H4 (cell line): ENCODE data around the gene SCEL. TPM values are rescaled to one million over a fixed set of nuclear protein-coding genes. Genes with fewer than 3 reads are reported as not detected.

Experiments used
- DNase-seq: peaks from one replicate; pipeline ENCODE4 v3.0.0-alpha.2; 2015; ENCODE audit warnings: low spot score
- total RNA-seq: library from RNA; depleted of rRNA; stranded (reverse); fragments of >200 nt; shearing (Covaris generic); gene quantifications from 2 replicates; pipeline ENCODE4 v1.2.3, GENCODE V29; 2014

Gene SCEL
- total RNA-seq, 1 experiment from 2014 or later = not detected

DNA sequence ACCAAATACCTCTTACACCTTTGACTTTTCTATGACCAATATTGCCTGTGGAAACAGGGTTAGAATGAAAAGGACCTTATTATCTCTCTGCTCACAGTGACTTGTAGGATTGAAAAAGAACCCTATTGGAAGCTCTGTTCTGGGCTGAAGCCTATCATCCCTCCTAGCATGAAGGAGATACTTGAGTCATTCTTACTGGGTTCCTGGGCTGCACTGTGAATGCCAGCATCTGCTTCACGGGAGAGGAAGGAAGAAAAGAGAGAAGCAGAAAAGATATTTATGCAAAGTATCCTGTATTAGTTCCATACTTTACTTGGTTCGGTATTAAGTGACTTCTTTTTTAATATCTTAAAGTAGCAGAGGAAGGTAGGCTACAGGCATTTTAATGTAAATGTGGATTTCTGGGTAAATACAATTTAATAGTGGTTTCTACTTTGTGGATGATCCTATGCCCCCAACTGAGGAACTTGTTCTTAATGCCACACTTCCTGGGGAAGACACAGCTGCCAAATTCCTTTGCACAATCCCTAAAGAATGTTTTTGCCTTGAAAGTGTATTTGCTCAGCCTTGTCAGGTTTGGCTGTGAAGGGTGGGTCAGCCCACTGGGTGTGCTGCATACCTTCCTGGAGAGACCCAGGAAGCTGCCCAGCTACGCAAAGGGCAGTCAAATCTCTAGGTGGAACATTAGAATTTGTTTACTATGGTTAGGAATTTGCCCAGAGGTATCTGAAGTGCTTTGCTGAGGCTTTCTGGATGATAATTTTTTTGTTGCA, 13.7 kb upstream of the SCEL start:
- peak; percentile 8 for DNase-seq

DNA sequence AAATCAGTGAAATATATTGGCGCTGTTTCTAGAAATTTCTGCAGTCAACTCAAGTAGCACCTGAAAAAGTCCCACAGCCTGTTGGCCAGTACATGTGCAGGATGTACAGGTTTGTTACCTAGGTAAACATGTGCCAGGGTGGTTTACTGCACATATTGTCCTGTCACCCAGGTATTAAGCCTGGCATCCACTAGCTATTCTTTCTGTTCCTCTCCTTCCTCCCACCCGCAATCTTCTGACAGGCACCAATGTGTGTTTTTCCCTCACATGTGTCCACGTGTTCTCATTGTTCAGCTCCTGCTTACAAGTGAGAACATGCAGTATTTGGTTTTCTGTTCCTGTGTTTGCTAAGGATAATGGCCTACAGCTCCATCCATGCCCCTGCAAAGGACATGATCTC, 13.1 kb upstream of the SCEL start:
- DNase-seq = no peak

DNA sequence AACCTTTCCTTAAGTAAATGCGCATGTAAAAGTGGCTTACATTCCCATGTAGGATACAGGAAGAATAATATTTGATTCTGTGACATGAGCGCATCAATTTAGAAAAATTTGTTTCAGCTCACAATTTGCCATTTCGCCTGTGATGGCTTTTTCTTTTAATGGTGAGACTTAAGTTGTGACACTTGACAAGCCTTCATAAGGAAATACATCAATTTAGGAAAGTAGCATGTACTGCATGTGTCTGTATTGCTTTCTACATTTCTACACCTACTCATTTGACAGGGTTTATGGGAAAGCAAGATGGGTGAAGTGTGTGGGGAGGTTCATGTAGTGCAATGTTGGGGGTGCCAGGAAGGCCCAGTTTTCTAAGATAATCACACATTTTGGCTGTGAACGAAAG, 12.1 kb upstream of the SCEL start:
- no peak for DNase-seq

DNA sequence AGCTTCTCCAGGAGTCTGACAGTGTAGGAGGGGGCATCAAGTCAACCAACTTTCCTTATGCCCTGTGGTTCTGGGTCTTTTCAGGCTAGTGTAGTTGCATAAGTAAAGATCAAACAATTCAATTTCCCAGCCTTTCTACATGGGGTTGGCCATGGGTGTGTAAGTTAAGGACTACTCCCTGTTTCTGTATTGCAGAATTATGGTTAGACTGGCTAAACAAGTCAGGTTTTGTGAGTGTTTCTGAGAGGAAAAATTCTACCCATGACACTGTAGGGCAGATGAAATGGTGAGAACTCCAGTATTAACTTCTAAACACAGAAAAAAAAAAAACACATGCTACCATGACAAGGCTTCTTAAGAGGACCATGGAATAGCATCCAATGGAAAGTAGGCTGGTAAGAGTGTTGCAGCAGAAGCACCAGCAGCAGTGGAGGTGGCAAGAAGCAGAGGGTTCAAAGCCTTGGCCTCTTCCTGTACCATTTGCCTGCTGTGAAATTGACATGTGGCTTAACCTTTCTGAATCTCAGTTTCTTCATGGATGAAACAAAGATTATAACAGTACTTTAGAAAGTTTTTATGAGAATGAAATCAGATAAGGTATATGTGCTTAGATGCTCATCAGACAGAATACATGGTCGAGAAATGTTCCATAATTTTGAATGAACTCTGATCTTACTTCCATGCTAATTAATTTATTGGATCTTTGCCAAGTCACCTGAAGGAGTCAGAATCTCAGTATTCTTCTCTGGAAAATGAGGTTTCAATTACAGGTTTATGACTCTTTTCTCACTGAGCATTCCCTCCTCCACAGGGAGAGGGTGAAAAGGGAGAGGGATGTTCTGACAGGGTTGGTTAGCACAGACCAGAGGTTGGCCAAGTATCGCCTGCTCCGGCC, 11.4 kb upstream of the SCEL start:
- no peak for DNase-seq

DNA sequence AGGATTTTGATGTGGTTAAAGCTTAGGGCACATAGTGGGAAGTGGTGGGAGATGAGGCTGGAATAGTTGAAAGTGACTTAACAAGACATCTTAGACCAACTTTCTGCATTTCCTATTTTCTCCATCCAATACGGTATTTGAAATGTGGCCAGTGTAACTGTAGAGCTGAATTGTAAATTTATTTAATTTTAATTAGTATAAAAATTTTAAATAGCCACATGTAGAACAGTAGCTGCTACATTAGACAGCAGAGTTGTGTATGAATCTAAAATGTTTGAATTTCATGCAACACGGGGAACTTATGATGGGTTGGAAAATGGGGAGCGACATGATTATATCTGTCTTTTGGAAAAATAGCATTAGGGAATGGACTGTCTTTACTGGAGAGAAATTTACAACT, 7.1 kb upstream of the SCEL start:
- DNase-seq = no peak

DNA sequence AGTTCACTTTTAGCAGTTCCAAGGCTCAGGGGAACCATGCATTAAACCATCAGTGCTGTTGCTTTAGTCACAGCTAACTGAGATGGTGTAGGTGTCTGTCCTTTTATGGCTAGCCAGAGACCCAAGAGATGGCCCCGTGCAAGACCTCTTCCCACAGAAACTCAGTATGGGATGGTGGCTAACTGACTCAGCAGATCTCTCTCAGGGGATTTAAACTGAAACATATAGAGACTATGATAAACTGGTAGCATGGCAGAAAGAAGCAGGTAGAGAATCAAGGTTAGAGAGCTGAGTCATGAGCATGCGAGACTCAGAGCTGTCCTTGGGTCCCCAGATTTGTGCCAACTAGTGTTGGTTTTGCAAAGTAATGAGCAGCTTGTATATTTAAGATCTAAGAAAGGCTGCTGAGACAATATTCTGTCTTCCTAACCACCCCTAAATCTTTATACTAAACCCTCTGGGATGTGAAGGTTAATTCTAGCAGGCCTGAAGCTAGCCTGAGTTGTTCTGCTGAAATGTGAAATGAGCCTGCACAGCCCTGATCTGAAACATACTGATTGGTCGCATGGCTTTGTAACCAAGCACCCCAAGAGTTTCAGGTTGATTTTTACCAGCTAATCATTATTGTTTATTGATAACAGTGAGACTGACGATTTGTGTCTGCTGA, 6.5 kb upstream of the SCEL start:
- DNase-seq = no peak

DNA sequence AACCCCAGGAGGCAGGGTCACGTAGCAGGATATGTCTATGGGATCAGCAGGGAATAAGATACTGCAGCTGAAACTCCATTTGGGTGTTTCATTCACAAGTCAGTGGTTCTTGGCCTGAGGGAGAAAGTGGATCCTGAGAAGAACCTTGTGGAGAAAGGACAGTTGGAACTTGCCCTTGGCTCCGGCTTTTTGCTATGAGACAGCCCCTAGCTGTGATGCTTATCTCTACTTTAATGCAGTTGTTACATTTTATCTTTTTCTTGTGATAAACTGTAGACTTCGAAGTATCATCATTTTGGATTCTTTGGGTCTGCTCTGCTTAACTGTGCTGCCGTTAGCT, 6.0 kb upstream of the SCEL start:
- DNase-seq = no peak

DNA sequence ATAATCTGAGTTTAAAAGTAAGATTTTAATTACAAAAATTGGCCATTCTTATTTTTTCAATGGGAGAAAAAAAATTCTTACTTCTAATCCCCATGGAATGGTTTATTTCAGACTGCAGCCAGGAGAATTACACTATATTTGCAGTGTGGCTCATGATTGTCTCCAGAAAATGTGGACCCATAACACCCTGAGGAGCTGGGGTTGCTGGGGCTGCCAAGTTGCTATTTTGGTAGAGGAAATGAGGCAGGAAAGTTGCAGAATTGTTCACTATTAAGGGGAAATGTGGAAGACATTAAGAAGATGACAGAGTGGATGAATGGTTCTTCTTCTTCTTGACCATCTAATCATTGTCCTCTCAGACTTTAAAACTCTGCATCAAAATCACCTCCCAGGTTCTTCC, 4.6 kb upstream of the SCEL start:
- no peak for DNase-seq

DNA sequence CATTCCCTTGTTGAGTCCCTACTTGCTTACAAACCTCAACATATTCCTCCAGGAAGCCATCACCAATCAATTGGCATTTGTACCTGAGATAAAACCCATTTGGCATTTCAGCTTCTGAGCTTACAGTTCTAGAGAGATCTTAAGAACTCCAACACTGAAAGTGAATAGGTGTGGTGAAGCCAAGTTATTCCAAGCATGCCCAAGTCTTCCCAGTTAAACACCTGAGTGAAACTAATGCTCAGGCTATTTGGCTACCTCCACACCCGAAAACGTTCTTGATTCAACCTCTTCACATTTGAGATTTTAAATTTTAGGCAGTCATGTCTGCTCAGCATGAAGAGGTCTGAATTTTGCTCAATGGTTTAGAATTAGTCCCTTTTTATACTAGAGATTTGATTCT, 2.5 kb upstream of the SCEL start:
- DNase-seq = no peak

DNA sequence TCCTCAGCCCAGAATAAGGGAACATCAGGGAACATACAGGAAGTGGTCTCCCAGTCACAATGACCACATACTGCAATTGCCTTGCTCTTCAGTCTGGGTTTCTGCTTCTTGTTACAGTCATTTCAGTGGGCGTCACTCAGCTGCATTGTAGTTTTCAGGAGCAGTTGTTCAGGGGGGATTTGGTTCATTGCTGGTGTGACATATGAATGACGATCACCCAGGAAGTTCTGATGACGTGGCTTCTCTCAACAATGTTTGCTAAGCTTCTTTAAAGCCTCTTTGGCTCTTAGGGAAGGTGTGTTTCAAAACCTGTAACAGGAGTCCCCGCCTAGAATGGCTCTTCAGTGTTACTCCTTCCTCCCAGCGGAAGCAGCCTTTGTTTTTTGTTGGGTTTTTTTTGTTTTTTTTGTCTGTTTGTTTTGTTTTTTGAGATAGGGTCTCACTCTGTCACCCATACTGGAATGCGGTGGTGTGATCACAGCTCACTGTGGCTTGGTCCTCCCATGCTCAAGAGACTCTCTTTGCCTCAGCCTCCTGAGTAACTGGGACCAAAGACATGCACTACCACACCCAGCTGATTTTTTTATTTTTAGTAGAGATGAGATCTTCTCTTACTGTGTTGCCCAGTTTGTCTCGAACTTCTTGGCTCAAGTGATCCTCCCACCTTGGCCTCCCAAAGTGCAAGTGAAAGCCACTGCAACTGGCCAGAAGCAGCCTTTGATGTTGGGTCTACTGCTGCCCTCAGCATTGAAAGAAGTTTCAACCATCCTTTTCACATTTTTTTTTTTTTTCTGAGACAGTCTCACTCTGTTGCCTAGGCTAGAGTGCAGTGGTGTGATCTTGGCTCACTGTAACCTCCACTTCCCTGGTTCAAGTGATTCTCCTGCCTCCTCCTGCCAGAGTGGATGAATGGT, 1.4 kb upstream of the SCEL start:
- DNase-seq = no peak

DNA sequence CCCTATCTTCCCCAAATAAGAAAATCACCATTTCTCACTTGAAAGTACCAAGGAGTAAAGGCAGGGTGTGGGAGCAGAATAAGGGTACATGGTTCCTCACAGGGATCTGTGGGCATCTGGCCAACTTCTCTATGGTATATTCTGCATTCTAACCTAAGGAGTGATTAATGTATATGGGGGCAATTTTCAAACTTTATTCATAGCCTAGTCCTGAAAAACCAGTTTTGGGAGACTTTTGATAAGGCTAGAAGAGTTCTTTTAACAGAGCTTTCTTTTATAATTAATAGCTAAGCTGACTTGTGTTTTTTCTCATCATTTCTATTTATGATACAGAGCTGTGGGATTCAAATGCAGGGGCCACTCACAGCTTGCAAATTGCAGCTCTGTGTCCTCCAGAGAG, 852 bp downstream of the SCEL start:
- no peak for DNase-seq

DNA sequence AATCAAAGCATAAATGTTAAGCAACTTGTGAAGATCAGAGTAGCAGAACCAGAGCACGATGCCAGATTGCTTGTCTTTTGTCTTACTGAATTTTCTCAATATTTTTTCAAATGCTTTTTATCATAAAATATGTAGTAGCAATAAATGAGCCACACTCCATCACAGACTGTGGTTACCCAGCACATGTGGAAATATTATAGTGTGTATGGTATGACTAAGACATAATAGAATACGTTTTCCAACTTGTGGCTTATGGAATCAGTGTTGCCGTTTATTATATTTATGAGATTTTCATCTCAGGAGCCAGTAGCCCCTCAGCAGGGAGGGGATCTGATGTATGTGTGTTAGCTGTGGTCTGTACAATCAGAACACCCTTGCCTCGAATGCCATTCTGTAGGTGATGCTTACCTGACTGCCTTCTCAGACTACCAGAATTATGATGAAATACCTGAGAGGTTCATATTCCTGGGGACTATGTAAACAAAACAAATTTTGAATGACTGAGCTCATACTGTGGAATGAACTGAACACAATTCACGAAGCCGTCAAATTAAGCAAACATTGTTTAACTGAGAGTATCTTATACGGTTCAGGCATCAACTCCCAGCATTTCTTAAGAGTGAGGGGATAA, 1.9 kb downstream of the SCEL start:
- no peak for DNase-seq

DNA sequence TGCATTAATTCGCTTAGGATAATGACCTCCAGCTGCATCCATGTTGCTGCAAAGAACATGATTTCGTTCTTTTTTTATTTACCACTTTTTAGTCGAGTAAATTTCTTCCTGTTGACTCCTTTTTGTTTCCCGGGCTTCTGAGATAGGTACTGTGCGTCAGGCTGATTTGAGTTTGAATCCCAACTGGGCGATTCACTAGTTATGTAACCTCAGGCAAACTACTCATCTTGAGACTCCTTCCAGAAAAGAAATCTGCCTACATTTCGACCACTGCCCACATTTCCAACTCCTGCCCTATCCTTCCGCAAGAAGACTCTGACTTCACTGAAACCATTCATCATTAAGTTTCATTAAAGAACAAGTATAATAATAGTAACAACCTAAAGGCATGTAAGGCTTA, 8.2 kb downstream of the SCEL start:
- no peak for DNase-seq

DNA sequence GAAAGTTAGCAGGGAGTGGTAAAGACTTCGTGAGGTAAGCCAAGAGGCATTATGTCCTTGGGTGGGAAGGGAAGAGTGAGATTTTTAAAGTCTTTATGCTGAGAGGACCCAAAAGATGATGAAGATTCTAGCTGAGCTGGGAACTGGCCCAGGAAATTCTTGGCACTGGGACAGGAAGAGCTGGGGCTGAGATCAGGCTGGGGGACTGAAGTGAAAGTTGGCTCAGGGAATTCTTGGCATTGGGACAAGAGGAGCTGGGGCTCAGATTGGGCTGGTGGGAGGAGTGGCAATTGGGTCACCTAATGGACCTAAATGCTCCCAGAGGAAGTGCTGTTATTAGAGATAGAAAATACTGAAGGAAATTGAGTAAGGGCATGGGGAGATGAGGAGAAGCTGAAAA, 8.8 kb downstream of the SCEL start:
- peak; percentile 6 for DNase-seq

DNA sequence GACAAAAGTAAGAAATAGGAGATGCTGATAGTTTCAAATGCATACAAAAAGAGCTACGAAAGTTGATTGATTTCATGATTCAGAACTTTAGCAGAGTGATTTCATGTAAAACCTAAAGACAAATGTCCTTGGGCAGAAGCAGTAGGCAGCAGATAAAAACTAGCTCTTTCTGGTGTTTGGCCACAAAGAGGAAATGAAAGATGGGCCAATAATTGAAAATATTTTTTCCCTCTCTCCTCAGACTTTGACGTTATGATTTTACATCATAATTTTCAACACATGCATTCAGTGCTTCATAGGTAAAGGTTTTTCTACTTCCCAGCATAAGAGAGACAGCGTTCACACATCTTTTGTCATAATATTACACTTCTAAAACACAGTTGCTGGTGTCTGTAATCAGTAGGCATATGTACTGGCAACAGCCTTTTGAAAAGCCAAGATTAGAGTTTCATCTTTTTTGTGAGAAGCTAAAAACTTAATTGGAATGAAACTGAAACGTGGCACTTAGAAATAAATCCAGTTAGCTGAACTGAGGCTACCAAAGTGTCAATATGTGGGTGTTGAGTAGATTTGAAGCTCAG, 9.3 kb downstream of the SCEL start:
- no peak for DNase-seq

DNA sequence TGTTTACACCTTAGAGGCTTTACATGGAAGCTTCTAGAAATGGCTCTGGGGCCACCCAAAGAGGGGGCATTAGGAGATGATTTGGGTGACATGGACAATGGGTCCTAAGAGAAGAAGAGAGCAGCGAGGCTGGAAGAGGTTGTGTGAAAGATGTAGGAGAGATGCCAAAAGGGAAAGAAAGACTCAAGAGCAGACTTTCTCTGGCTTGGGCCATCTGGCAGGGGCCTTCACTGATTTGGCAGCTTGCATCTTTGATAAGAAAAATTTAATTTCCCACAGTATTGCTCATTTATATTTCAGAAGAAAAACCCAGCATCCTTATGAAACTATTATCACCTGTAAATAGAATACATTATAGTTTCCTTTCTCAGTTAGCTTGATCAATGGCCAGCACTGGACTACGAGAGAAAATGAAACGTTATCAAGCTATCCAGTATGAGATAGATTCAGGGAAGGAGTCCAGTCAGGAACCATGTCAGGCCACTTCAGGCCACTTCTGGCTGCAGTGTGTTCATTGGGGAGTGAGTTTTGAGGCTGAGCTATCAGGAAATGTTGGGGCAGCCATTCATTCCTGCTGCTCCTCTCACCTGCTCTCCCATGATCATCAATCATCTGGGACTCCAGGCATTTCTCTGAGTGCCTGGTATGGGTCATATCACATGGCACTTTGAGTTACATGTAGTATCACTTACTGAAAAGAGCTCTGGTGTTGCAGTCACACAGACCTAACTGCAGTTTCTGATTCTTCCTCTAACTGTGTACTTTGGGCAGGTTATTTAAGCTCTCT, 10.3 kb downstream of the SCEL start:
- no peak for DNase-seq

DNA sequence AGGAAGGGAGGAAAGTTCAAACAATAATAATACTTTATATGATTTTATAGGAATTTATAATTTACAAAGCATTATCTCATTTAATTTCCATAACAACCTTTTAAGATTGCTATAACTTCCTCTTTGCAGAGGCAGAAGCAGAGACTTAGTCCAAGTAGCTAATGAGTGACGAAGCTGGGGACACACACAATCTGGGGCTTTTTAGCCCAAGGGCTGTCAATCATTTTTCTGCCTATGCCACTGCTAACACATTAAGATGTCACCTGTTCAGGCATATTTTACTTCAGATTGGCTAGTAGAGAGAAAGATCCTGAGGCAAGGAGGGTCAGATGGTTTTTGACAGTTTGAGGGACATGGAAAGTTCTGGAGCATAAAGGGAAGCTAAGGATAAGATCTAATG, 12.6 kb downstream of the SCEL start:
- DNase-seq = no peak

DNA sequence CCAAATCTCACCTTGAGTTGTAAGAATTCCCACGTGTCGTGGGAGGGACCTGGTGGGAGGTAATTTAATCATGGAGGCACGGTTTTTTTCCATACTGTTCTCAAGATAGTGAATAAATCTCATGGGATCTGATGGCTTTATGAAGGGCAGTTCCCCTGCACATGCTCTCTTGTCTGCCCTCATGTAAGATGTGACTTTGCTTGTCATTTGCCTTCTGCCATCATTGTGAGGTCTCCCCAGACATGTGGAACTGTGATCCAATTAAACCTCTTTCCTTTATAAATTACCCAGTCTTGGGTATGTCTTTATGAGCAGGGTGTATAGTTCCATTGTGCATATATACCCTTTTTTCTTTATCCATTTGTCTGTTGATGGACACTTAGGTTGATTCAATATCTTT, 13.1 kb downstream of the SCEL start:
- no peak for DNase-seq

DNA sequence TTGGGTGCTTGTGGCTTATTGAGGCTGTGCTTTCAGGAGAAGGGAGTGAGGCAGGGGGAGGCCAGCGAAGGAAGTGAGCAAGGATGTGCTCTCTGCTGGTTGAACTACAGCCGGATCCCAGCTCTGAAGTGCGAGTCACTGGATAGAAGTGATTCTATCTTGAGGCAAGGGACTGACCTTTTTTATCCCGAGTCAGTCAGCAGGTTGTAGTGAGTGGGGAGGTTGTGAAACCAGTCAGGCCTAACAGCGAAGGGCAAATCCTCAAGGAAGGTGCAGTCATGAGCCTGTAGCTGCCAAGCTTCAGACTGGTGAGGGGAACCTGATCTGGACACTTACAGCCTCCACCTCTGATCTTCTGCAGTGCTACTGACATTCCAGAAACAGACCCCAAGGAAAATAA, 18.6 kb downstream of the SCEL start:
- DNase-seq = no peak

DNA sequence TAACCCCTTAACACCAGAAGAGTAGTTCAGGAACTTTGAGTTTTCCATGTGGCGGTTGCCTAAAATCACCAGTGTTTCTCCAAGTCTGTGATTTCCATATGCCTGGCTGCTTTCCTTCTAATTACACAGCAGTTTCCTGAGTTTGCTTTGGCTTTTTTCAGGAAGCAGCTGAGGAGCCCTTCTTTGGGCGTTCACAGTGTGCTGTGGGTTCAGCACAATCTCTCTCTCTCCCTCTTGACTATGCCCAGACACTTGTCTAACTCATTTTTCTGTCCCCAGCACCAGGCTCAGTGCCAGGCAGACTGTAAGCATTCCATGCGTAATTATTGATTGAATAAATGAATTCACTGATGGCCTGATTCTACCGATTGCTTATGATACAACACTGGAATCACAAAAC, 19.7 kb downstream of the SCEL start:
- DNase-seq = no peak
